Body of pancreas (tissue), 4 donors: ENCODE data around the gene SPART. TPM values are rescaled to one million over a fixed set of nuclear protein-coding genes. Genes with fewer than 3 reads are reported as not detected.
A peak's percentile ranks its signal among the peaks of the same experiment; 100 is the strongest.

Experiments
- ATAC-seq: fragments of 150-250 bp; one replicate; pipeline ENCODE4 v1.9.1; 2016
- DNase-seq, 4 donors: peaks; one replicate each; pipeline ENCODE4 v3.0.0-alpha.2; 2019
- H3K27ac ChIP-seq, 4 donors: fragments of 200-600 bp; sonication (generic); 1 replicate in 3 of 4; 2 replicates in 1 of 4; pipeline versions ENCODE4 v1.5.1 to v1.6.1; 2016 to 2019; ENCODE audit warnings: mild to moderate bottlenecking in 1 of 4, mixed read lengths in 1 of 4, moderate library complexity in 1 of 4
- H3K27me3 ChIP-seq, 2 donors: fragments of 200-600 bp; sonication (generic); one replicate each; pipeline ENCODE4 v1.6.0; 2016; ENCODE audit warnings: mild to moderate bottlenecking in 1 of 2
- H3K36me3 ChIP-seq, 2 donors: fragments of 200-600 bp; sonication (generic); replicated peaks in 1 of 2; 2 replicates each; pipeline ENCODE4 v1.5.1; 2016; ENCODE audit warnings: low read depth in 2 of 2; ENCODE audit not compliant: insufficient read depth in 1 of 2
- H3K4me1 ChIP-seq: fragments of 200-600 bp; sonication (generic); one replicate; pipeline ENCODE4 v1.6.0; 2016
- H3K4me3 ChIP-seq, 2 donors: fragments of 200-600 bp; sonication (generic); 1 replicate in 1 of 2; 2 replicates in 1 of 2; pipeline ENCODE4 v1.5.1; 2016 to 2019
- H3K9me3 ChIP-seq, 3 donors: fragments of 200-600 bp; sonication (generic); 1 replicate in 2 of 3; 2 replicates in 1 of 3; pipeline ENCODE4 v1.5.1; 2016
- POLR2A ChIP-seq, 3 donors: fragments of 450-650 bp; IDR thresholded peaks; one replicate each; pipeline ENCODE4 v1.6.1; 2016; ENCODE audit warnings: antibody characterized with exemption in 3 of 3, mild to moderate bottlenecking in 2 of 3
- WGBS, 2 donors: methylation state at CpG; one replicate each; pipeline ENCODE4 v1.1.5; 2017; 5-methylcytosine and 5-hydroxymethylcytosine counted together
- intact Hi-C: fragments of 100-400 bp; cut with DNase I; formaldehyde crosslinking; loops from one replicate; pipeline ENCODE4 v1.15.1; 2023
- total RNA-seq, 2 donors: library from RNA; depleted of rRNA; stranded (reverse); fragments of >200 nt; gene quantifications; one replicate each; pipeline ENCODE4 v1.1.0, GENCODE V29; 2016
- TF ChIP-seq, protein P1 (sequence below), 7 experiments: fragments of 450-650 bp in 4 of 7; fragments of 200-600 bp in 3 of 7; sonication (generic) in 3 of 7; IDR thresholded peaks; one replicate each; pipeline ENCODE4 v1.5.1; 2016 to 2019; ENCODE audit warnings: antibody characterized with exemption in 7 of 7

The SPART gene, protein sequence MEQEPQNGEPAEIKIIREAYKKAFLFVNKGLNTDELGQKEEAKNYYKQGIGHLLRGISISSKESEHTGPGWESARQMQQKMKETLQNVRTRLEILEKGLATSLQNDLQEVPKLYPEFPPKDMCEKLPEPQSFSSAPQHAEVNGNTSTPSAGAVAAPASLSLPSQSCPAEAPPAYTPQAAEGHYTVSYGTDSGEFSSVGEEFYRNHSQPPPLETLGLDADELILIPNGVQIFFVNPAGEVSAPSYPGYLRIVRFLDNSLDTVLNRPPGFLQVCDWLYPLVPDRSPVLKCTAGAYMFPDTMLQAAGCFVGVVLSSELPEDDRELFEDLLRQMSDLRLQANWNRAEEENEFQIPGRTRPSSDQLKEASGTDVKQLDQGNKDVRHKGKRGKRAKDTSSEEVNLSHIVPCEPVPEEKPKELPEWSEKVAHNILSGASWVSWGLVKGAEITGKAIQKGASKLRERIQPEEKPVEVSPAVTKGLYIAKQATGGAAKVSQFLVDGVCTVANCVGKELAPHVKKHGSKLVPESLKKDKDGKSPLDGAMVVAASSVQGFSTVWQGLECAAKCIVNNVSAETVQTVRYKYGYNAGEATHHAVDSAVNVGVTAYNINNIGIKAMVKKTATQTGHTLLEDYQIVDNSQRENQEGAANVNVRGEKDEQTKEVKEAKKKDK
- total RNA-seq, result 10 to 100 TPM; 11.5 to 16.1 TPM

DNA sequence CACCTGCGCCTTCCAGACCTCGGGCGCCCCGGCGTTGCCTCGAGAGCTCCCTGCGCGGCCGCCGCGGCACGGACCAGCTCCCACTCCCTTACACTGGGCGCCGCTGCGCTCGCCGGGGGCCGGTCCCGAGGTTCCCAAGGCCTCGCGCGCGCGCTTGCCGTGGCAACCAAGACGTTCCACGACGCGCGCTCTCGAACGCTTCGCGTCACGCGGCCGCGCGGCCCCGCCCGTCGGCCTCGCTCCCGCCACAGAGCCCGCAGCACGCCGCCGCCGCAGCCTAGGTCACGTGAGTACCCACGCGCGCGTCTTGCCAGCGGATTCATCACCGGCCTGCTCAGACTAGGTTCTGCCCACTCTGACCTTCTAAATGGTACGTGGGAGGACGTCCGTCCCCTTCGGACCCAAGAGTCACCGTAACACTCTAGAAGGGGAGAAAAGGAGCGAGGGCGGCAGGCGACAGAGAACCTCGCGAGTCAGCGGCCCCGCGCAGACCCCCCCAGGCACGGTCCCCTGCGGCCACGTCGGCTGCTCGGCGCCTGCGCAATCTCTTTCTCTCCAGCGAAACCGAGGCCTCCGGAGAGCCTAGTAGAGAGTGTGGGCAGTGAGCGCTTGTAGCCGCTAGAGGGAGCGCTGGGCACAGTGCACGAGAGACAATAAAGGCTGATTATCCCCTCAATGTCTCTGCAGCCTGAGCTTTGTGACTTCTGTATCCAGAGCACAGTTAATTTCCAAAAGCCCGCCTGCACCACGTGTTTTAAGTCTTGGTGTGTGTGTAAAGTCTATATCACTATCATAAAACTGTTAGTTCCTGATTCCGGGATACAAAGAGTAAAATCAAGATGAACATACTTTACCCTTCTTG lies at the start of gene SPART:
SPART (minus strand) TSS at position 173 of the 862 bp plus-strand sequence. CDS start 10,564 bp downstream, outside the sequence.
- H3K27ac ChIP-seq, result peak within 1 kb of the TSS; percentile 85 to 95 (median 92)
- TF ChIP-seq, protein P1, sequence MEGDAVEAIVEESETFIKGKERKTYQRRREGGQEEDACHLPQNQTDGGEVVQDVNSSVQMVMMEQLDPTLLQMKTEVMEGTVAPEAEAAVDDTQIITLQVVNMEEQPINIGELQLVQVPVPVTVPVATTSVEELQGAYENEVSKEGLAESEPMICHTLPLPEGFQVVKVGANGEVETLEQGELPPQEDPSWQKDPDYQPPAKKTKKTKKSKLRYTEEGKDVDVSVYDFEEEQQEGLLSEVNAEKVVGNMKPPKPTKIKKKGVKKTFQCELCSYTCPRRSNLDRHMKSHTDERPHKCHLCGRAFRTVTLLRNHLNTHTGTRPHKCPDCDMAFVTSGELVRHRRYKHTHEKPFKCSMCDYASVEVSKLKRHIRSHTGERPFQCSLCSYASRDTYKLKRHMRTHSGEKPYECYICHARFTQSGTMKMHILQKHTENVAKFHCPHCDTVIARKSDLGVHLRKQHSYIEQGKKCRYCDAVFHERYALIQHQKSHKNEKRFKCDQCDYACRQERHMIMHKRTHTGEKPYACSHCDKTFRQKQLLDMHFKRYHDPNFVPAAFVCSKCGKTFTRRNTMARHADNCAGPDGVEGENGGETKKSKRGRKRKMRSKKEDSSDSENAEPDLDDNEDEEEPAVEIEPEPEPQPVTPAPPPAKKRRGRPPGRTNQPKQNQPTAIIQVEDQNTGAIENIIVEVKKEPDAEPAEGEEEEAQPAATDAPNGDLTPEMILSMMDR (IDR thresholded peaks at IDR 0.05), result peak; percentile 93 to 97 (median 95)
- peak; percentile 56 to 65 (median 59) for TF ChIP-seq POLR2A (IDR thresholded peaks at IDR 0.05)
- WGBS, 2 donors, result 0 to 1% methylated on average over 8 to 46 of the region's 86 CpGs
- intact Hi-C loops, result no loop called here
- H3K4me3 ChIP-seq, result peak within 1 kb of the TSS; percentile 60 to 77
- DNase-seq, result peak; percentile 87 to 94 (median 93)
- H3K36me3 ChIP-seq, result no peaks in the 10 kb centered on the region
- no peaks in the 10 kb centered on the region for H3K4me1 ChIP-seq
- no peaks in the 10 kb centered on the region for H3K27me3 ChIP-seq
- ATAC-seq, result peak; percentile 88
- no peaks in the 10 kb centered on the region for H3K9me3 ChIP-seq

DNA sequence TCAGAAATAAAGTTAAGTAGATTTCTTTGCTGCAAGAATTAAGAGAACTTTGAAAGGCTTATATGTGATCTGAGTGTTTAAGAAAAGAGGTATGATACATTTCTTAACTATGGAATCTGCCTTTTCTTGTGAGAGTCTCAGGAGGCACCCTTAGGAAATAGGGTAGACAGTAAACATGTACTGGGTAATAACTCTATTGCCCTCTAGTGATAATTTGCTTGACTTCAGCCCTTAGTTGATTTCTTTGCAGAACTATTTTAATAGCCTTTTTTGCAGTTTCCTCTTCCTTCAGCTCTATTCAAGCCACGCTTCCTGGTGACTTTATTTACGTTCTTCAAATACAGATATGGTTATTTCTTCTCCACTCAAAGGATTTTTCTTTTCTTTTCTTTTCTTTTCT lies 49.1 kb upstream of the SPART start:
- DNase-seq, result no peak
- H3K36me3 ChIP-seq, result no peaks in the 10 kb centered on the region
- no peak overlapping the region for H3K27ac ChIP-seq
- WGBS, 2 donors, result 38 to 45% methylated on average over 2 of the region's 2 CpGs
- H3K4me1 ChIP-seq, result no peaks in the 10 kb centered on the region
- intact Hi-C loops, result no loop called here
- no peak for ATAC-seq
- no peak overlapping the region for H3K4me3 ChIP-seq
- H3K27me3 ChIP-seq, result no peaks in the 10 kb centered on the region
- TF ChIP-seq POLR2A (IDR thresholded peaks at IDR 0.05), result no peak
- TF ChIP-seq, protein P1 (IDR thresholded peaks at IDR 0.05), result peak in 6 of 7 experiments; percentile 21 to 39 (median 29)
- no peaks in the 10 kb centered on the region for H3K9me3 ChIP-seq

DNA sequence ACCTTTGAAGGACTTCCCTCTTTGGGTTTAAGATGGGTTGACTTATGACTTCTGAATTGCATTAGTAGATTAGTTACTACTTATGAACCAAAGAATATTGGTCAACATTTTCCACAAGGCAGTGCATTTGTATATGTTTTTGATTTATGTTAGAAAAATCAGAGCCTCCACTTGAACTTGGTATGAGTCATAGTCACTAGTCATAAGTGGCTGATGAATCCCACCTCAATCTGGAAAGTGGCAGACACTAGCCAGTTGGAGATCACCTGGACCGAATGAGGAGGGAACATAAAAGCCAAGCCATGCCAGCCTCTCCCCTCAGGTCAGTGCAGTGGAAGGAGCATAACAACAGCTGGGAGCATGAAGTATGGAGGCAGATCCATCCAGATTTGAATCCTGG lies 39.3 kb upstream of the SPART start:
- Histone ChIP-seq H3K27ac (no peak overlapping the region), H3K27me3 (no peaks in the 10 kb centered on the region), H3K36me3 (no peaks in the 10 kb centered on the region), H3K9me3 (no peaks in the 10 kb centered on the region), H3K4me1 (no peaks in the 10 kb centered on the region), H3K4me3 (no peak overlapping the region)
- intact Hi-C loops, result no loop called here
- DNase-seq (no peak), ATAC-seq (no peak)
- TF ChIP-seq, protein P1 (IDR thresholded peaks at IDR 0.05), result no peak
- no peak for TF ChIP-seq POLR2A (IDR thresholded peaks at IDR 0.05)
- 38 to 58% methylated on average over 1 of the region's 1 CpG for WGBS, 2 donors

DNA sequence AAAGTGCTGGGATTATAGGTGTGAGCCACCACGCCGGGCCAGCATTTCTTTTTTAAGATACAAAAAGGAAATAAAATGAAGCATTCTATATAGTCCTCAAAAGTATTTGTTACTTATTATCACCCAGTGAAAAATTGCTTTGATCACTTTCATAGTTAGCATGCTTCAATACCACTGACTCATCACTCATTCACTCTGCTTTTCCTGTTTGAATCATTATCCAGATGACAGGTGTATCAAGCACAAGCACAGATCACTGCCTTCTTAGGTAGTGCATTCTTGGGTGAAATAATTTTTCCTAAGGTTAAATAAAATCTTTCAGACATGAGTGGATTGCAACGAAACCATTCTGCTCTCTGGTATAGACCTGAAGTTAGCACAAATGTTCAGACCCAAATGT lies 35.8 kb upstream of the SPART start:
- TF ChIP-seq, protein P1 (IDR thresholded peaks at IDR 0.05), result no peak
- TF ChIP-seq POLR2A (IDR thresholded peaks at IDR 0.05), result no peak
- no peaks in the 10 kb centered on the region for H3K27me3 ChIP-seq
- intact Hi-C loops, result no loop called here
- ATAC-seq, result no peak
- H3K36me3 ChIP-seq, result no peaks in the 10 kb centered on the region
- 70 to 88% methylated on average over 3 of the region's 3 CpGs for WGBS, 2 donors
- DNase-seq, result no peak
- H3K4me1 ChIP-seq, result no peaks in the 10 kb centered on the region
- no peak overlapping the region for H3K4me3 ChIP-seq
- no peak overlapping the region for H3K27ac ChIP-seq
- H3K9me3 ChIP-seq, result no peaks in the 10 kb centered on the region
